VCaP (cell line): ENCODE measurements around the gene PSENEN.

Experiments
- H3K27ac ChIP-seq: fragments of 450-650 bp; 2 replicates; pipeline ENCODE4 v1.5.1; 2017
- CTCF ChIP-seq: fragments of 450-650 bp; conservative IDR thresholded peaks from 2 replicates; pipeline ENCODE4 v1.5.1; 2017; ENCODE audit warnings: mild to moderate bottlenecking, moderate library complexity

The PSENEN gene

GRCh38 chr19:35787227-35787799 is 41.9 kb downstream of the PSENEN start:
- H3K27ac ChIP-seq: no peak overlapping the region
- no peak for TF ChIP-seq CTCF

- no peak for TF ChIP-seq CTCF
- H3K27ac ChIP-seq: no peak overlapping the region
Measured at GRCh38 chr19:35788205-35788960, 42.9 kb downstream of the PSENEN start.

GRCh38 chr19:35789195-35789977 is 43.9 kb downstream of the PSENEN start:
- no peak overlapping the region for H3K27ac ChIP-seq
- TF ChIP-seq CTCF: no peak

- no peak overlapping the region for H3K27ac ChIP-seq
- TF ChIP-seq CTCF: no peak
Measured at GRCh38 chr19:35789978-35790944, 44.8 kb downstream of the PSENEN start.

GRCh38 chr19:35790981-35791813 is 45.7 kb downstream of the PSENEN start:
- H3K27ac ChIP-seq: no peak overlapping the region
- no peak; the same call in 1 of the 2 replicates for TF ChIP-seq CTCF

- no peak for TF ChIP-seq CTCF
Measured at GRCh38 chr19:35791814-35792279, 46.4 kb downstream of the PSENEN start.

More at GRCh38 chr19:35791814-35792279, 46.4 kb downstream of the PSENEN start:
- no peak overlapping the region for H3K27ac ChIP-seq
